HuH-7 (cell line): Measurements from ENCODE around the gene CISD3.

Experiments used
- DNase-seq: peaks from one replicate; pipeline ENCODE4 v3.0.0; 2011; ENCODE audit warnings: low spot score

CISD3 gene

GRCh38 chr17:38728290-38728831, 1.8 kb upstream of the CISD3 start:
- DNase-seq = no peak

DNA sequence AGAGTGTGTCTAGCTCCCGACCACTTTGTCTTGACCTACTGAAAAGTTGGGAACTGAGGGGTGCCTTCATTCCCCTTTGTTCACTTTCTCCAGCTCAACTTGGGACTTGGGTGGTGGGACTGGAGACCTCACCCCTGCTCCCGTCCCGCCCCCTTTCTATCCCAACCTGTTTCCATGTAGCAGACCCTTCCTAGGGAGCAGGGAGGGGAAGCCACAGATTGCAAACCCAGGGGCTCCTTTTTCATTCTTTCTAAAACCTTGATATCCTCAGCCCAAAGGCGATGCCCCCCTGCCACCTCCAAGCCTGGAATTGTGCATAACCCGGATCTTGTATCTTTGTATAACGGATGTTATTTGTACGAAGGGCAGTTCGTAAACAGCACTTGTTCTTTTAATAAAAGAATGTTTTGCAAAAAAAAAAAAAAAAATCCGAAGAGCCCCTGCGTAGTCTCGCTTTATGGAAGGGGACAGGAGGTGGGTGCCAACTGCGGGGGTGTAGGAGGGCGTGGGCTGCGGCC, 714 bp upstream of the CISD3 start:
- no peak for DNase-seq

DNA sequence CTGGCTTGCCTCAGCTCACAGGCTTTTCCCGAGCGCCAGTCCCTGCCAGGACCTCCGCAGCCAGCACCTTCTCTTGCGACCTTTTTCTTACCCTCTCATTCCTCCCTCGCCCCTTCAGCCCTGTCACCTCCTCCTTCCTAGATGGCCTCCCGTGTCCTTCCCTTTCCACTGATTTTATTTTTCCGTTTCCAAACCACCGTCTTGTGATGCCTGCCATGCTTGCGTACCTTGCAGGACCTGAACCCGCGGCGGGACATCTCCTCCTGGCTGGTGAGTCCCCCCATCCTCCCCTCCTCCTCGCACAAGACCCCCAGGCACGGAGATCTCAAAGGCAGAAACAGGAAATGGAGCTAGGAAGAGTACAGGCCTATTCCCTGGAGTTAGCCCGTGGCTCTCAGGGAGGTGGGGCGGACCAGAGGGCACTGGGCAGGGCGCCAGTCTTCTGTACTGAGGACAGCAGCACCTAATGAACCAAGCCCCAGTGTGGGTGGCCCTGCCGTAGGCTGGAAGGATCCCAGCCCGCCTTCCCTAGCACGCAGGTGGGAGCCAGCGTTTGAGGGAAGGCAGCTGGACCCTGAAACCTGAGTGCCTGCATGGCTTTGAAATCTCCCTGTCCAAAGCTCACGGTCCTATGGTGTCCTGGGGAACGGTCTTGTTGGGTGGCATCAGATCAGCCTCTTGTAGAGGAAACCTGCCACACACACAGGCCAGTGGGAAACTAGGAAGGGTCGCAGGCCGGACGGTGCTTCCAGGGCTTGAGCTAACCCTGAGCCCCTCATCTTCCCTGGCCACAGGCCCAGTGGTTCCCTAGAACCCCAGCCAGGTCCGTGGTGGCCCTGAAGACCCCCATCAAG, 612 bp downstream of the CISD3 start:
- DNase-seq = peak; percentile 66

DNA sequence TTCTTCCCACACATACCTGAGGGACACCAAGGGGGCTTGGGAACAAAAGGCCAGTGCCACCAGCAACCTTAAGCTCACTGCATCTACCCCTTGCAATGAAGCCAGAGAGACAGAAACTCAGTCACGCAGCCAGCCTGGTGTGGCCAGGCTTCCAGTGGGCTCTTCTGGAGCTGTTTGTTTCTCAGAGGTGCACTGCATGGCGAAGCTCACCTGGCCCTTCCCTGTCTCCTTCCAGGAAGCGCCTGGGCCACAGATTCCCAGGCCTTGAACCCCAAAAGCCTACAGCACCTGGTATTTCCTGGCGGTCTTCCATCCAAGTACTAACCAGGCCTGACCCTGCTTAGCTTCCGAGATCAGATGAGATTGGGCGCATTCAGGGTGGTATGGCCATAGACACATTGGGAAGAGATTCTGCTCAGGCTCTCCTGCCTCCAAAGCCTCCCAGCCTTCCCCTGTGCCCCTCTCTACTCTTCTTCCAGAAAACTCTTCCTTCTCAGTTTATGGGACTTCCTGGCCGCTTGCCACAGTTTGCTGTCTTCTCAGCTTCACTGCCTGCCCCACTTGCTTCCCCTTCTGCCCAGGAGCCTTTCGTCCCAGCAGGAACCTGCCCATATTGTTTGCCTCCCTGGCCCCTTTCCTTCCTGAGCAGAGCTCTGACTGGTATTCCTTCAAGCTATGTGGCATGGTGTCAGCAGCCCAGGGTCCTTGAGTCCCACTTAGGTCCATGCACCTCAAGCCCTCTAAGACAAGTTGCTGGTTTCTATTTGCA, 1.6 kb downstream of the CISD3 start:
- no peak for DNase-seq

DNA sequence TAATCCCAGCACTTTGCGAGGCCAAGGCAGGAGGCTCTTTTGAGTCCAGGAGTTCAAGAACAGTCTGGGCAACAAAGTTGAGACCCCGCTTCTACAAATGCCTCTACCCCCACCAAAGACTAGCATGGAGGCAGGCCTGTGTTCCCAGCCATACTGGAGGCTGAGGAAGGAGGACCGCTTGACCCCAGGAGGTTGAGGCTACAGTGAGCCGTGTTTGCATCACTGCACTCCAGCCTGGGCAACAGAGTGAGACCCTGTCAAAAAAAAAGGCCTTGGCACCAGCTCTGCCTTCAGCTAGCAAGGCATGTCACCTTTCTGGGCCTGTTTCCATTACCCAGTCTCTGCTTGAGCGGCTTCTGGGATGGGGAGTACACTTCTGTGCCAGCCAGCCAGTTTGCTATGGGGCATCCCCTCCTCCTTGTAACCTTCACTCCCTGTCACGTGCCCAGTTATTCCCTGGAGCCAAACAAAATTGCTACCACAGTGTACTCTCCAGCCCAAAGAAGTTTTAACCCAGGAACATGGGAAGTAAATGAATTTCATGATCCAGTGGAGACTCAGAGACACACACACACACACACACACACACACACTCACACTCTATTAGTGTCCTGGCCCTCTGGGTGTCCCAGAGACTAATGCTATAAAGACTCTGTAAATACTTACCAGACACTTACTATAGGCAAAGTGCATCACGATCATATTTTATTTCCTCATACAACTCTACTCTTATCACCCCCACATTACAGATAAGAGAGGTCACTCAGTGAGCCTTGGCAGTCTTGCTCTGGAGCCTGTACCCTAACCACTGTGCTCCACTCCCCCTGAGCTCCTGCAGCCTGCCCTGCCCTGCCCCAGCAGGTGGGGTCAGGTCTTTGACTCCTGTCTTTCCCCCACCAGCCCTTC, 2.5 kb downstream of the CISD3 start:
- no peak for DNase-seq

GRCh38 chr17:38733282-38733981, 3.3 kb downstream of the CISD3 start:
- no peak for DNase-seq

- DNase-seq = peak; percentile 67
These were observed 4.1 kb downstream of the CISD3 start for GRCh38 chr17:38733982-38734973.

DNA sequence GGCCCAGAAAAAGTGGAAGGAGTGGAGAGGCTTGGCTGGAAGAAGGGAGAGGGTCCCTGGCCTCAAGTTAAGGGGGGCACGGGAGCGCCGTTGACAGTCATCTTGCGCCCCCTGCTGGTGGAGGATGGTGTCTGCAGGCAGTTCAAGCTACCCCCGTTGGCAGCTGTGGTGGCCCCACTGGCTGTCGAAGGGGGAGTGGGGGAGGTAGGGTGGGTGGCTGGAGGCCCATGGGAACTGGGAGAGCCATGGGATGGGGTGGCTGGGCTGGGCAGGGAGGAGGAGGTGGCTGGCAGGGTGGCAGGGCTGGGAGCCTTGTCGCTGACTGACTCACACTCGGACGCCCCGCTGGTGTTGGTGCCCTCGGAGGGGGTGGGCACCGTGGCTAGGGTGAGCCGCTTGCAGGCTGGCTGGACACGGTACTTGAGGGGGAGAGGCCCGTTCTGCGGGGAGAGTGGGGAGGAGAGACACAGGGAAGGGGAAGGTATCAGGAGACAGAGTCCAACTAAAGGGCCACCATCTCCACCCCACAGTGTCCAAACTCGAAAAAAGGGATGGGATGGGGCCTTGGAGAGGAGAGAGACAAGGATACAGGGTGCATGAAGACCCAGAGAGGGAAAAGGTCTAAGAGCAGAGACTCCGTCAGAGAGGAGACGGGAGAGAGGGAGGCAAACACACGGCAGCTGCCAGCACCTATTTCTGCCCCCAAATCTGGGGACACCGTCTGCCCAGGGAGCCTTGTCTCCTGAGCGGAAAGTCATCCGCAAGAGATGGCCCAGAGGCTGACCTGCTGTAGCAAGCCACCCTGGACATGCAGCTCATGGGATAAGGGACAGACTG, 5.2 kb downstream of the CISD3 start:
- peak; percentile 80 for DNase-seq

GRCh38 chr17:38738007-38738662, 8.0 kb downstream of the CISD3 start:
- DNase-seq = no peak

- DNase-seq = no peak
These were observed 8.5 kb downstream of the CISD3 start for GRCh38 chr17:38738686-38739085.

GRCh38 chr17:38739305-38739704, 9.2 kb downstream of the CISD3 start:
- no peak for DNase-seq

GRCh38 chr17:38740044-38740443, 9.9 kb downstream of the CISD3 start:
- no peak for DNase-seq

GRCh38 chr17:38740806-38741205, 10.7 kb downstream of the CISD3 start:
- DNase-seq = no peak

- DNase-seq = no peak
These were observed 11.3 kb downstream of the CISD3 start for GRCh38 chr17:38741461-38741860.

- DNase-seq = no peak
These were observed 11.8 kb downstream of the CISD3 start for GRCh38 chr17:38741921-38742410.

DNA sequence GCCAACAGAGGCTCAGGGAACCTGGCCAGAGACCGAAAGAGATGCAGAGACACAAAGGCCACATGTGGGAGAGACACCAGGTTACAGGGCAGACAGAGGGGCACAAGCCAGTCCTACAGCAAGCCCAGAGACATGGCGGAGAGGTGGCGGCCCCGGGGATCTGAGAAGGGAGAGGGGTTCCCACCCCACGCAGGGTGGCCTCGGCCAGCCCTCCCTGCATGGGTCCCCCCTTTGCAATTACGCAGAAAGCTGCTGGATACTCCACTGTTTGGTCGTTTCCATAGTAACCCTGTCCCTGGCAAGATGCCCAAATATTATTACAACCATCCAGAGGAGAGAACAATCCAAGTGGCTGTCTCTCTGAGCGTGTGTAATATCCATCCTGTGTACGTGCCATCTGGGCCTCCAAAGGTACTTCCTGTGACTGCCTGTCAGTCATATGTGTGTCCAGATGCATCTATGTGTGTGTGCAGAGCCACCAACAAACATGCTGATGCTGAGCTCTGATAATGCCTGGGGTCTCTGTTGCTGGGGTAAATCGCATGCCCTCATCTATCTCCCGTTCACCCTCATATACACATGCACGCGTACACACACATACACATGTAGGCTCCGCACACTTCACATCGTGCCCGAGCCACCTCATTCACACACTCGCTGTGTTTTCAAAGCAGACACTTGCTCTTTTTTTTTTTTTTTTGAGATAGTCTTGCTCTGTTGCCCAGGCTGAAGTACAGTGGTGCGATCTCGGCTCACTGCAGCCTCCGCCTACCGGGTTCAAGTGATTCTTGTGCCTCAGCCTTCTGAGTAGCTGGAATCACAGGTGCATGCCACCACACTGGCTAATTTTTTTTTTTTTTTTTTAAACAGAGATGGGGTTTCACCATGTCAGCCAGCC, 12.5 kb downstream of the CISD3 start:
- DNase-seq = no peak

DNA sequence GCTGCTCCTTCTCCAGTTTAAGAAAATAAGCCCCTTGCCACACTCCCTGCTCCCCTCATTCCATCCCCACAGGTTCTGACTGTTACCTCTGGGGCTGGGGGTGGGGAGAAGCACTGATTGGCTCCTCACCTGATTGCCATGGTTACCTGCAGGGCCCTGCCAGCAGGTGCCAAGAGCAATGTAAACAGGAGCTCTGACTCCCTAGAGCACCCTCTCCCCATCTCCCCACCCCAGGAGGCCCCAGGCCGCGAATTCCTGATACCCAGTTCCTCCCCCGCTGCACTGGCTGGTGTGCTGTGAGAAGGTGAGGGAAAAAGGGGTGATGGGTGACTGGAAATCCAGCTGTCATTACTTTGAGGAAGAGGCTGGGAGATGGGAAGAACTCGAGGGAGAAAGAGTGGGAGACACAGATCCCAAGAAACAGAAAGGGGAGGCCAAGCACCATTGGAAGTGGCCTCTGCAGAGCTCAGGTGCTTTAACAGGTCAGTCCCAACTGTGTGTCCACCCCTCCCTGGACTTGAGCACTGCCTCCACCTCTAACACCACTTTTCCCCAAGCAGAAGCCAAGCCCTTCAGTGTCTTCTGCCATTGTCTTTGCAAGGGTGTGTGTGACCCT, 13.5 kb downstream of the CISD3 start:
- DNase-seq = no peak
